Measurements from ENCODE around the gene EFCAB8. TPM values are rescaled to one million over a fixed set of nuclear protein-coding genes. Genes with fewer than 3 reads are reported as not detected.

Gene EFCAB8
- total RNA-seq, 1 donor from 2014 or later: 0.72 TPM

DNA sequence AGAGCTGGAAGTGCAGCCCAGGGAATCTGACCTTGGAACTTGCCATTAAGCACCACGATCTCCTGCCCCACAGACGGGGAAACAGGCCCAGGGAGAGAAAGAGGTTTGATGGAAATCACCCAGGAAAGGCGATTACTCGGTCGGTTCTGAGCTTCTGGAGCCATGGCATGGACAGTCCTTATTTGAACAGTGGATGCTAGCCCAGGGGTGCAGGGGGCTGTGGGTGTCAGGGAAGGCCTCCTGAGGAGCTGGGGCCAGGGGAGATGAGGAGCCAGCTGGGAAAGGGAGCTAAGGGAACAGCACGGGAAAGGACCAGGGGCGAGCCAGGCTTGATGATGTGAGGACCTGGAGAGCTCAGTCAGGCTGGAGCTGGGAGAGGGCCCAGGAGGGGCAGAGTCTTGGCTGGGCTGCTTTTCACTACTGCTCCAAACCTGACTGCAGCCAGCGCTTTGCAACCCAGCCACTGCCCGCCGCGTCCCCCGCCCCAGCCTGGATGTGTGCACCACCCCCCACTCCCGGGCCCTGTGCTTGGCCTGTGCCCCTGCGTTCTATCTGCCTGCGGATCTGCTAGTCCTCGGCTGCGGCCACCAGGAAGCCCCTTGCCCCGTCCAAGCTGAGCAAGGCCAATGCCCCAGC lies 127.7 kb downstream of the EFCAB8 start:
- Histone ChIP-seq H3K4me3 (no peak overlapping the region), H3K9me3 (no peaks in the 10 kb centered on the region), H3K27me3 (no peaks in the 10 kb centered on the region), H3K4me1 (no peaks in the 10 kb centered on the region), H3K36me3 (no peaks in the 10 kb centered on the region), H3K27ac (no peak overlapping the region)
- intact Hi-C loops (cut with DNase I): no loop called here
- no peak for DNase-seq
- no peak for ATAC-seq
- TF ChIP-seq, protein P1, sequence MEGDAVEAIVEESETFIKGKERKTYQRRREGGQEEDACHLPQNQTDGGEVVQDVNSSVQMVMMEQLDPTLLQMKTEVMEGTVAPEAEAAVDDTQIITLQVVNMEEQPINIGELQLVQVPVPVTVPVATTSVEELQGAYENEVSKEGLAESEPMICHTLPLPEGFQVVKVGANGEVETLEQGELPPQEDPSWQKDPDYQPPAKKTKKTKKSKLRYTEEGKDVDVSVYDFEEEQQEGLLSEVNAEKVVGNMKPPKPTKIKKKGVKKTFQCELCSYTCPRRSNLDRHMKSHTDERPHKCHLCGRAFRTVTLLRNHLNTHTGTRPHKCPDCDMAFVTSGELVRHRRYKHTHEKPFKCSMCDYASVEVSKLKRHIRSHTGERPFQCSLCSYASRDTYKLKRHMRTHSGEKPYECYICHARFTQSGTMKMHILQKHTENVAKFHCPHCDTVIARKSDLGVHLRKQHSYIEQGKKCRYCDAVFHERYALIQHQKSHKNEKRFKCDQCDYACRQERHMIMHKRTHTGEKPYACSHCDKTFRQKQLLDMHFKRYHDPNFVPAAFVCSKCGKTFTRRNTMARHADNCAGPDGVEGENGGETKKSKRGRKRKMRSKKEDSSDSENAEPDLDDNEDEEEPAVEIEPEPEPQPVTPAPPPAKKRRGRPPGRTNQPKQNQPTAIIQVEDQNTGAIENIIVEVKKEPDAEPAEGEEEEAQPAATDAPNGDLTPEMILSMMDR (IDR thresholded peaks at IDR 0.05): no peak

DNA sequence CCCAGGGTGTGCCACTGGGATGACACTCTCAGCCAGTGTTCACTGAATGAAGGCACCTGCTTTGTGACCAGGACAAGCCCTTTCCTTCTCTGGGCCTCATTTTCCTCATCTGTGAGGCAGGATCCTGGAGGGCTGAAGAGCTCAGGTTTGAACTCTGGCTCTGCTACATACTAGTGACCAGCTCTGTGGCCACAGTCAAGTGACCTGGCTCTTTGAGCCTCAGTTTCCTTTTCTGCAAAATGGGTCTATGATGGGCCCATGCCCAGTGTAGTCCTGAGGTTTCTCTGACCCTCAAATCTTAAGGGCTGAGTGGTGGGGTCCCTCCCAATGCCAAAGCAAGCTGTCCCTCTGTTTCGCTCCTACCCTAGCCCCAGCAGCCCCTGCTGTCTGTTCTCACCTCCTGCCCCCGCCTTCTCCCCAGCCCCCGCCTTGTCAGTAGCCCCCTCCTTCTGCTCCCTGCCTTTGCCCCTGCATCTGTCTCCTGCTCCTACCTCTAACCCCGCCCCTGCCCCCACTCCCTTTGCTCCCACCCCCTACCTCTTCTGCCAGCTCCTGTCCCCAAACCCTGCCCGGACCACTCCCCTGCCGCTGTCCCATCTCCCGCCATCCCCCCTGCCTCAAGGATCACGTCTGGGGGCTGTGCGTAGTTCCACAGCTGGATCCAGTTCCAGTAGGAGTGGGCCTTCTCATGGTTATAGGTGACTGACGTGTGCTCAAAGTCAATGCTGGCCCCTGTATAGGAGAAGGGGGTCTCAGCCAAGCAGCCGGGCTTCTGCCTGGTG lies 128.5 kb downstream of the EFCAB8 start:
- Histone ChIP-seq H3K36me3 (no peaks in the 10 kb centered on the region), H3K27ac (no peak overlapping the region), H3K27me3 (no peaks in the 10 kb centered on the region), H3K9me3 (no peaks in the 10 kb centered on the region), H3K4me1 (no peaks in the 10 kb centered on the region), H3K4me3 (no peak overlapping the region)
- DNase-seq: no peak
- no peak for ATAC-seq
- intact Hi-C loops (cut with DNase I): no loop called here
- TF ChIP-seq, protein P1 (IDR thresholded peaks at IDR 0.05): no peak

DNA sequence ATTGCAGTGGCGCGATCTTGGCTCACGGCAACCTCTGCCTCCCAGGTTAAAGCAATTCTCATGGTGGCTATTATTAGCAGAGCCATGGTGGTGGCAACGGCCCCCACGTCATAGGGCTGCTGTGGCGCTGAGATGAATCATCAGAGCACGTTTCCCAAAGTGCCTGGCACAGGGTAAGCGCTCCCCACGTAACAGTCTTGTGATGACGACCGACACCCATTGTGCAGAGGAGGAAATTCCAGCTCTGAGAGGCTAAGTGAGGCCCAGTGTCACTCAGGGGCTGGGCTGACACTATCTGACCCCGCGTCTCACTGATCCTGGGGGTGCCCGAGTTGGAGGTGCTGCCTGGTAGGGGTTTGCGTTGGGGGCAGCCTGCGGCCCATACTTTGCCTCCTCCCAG lies 129.3 kb downstream of the EFCAB8 start:
- H3K4me1 ChIP-seq: no peaks in the 10 kb centered on the region
- H3K27ac ChIP-seq: no peak overlapping the region
- no peaks in the 10 kb centered on the region for H3K27me3 ChIP-seq
- no peaks in the 10 kb centered on the region for H3K9me3 ChIP-seq
- ATAC-seq: no peak
- TF ChIP-seq, protein P1 (IDR thresholded peaks at IDR 0.05): no peak
- DNase-seq: no peak
- H3K4me3 ChIP-seq: no peak overlapping the region
- intact Hi-C loops (cut with DNase I): no loop called here
- H3K36me3 ChIP-seq: no peaks in the 10 kb centered on the region

DNA sequence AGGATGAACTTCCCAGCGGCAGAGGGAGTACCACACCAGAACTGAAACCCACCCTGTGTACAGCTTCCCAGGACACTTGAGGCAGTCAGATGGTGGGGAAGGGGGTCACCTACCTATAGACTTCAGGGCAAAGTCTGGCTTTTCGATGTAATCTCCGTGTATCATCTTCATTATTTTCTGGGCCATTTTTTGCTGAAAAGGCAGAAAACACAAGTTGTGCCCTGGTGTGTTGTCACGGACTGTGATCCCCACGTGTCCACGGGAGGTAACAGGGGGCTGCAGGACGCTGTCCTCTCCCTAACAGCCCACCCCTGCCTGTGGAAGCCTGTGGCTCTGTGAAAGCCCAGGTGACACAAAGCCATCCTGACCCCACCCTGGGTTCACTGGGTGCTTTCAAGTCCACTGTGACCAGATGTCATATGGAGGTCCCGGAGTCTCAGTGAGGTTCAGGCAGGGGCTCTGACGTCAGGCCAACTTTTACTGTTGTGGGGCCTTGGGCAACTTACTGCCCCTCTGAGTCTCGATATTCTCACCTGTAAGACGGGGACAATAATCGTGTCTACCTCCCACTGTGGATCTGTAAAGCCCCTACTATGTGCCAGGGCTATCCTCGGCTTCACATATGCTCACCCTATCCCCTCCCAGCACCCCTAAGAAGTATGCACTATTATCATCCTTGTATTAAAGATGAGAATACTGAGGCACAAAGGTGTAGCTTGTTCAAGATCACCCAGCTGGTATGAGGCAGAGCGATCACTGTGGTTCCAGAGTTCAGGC lies 131.0 kb downstream of the EFCAB8 start:
- no peak for ATAC-seq
- TF ChIP-seq, protein P1 (IDR thresholded peaks at IDR 0.05): no peak
- DNase-seq: no peak
- intact Hi-C loops (cut with DNase I): no loop called here
- Histone ChIP-seq H3K27ac (no peak overlapping the region), H3K27me3 (no peaks in the 10 kb centered on the region), H3K36me3 (no peaks in the 10 kb centered on the region), H3K9me3 (peaks cover under 1% of the 10 kb centered on the region), H3K4me1 (no peaks in the 10 kb centered on the region), H3K4me3 (no peak overlapping the region)

DNA sequence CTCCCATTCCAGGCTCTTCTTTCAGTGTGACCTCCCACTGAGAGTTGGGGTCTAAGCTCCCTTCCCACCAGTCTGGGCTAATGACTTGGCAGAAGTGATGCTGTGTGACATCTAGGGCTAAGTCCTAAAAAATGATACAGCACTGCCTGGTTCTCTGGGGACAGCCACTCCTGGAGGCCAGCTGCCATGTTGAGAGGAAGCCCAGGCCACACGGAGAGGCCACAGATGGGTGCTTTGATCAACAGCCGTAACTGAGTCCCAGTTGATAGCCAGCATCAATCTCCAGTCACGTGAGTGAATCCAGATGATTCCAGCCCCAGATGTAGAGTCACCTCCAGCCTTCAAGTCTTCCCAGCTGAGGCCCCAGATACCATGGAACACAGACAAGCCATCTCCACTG lies 131.7 kb downstream of the EFCAB8 start:
- H3K4me1 ChIP-seq: no peaks in the 10 kb centered on the region
- no peak for DNase-seq
- TF ChIP-seq, protein P1 (IDR thresholded peaks at IDR 0.05): no peak
- H3K27ac ChIP-seq: no peak overlapping the region
- no peak for ATAC-seq
- intact Hi-C loops (cut with DNase I): no loop called here
- no peak overlapping the region for H3K4me3 ChIP-seq
- no peaks in the 10 kb centered on the region for H3K27me3 ChIP-seq
- no peaks in the 10 kb centered on the region for H3K36me3 ChIP-seq
- peaks cover 5% of the 10 kb centered on the region for H3K9me3 ChIP-seq

All from upper lobe of right lung (tissue), 1 donor.